Fibroblast of lung (primary cell): ENCODE data around the gene PCDHA1. TPM values are rescaled to one million over a fixed set of nuclear protein-coding genes. Genes with fewer than 3 reads are reported as not detected.

Experiments used
- DNase-seq, 2 donors: peaks; one replicate each; pipeline versions ENCODE4 v3.0.0 to v3.0.0-alpha.2; 2010; ENCODE audit warnings: low read depth in 2 of 2
- H2AFZ ChIP-seq: 2 replicates; pipeline ENCODE4 v1.5.1; 2012; ENCODE audit warnings: low read length, control low read depth, inconsistent platforms
- H3K27ac ChIP-seq: 2 replicates; pipeline ENCODE4 v1.5.1; 2011; ENCODE audit warnings: low read length, control low read depth; ENCODE audit not compliant: insufficient read depth
- H3K27me3 ChIP-seq: 2 replicates; pipeline ENCODE4 v1.5.1; 2011; ENCODE audit warnings: mild to moderate bottlenecking, low read length; ENCODE audit not compliant: control insufficient read depth, insufficient read depth
- H3K36me3 ChIP-seq: 2 replicates; pipeline ENCODE4 v1.5.1; 2011; ENCODE audit warnings: low read length; ENCODE audit not compliant: control insufficient read depth, insufficient read depth
- H3K4me1 ChIP-seq: 2 replicates; pipeline ENCODE4 v1.5.1; 2011; ENCODE audit warnings: low read length; ENCODE audit not compliant: control insufficient read depth, insufficient read depth; ENCODE audit errors: extremely low read depth
- H3K4me2 ChIP-seq: 2 replicates; pipeline ENCODE4 v1.5.1; 2011; ENCODE audit warnings: low read length, control low read depth; ENCODE audit not compliant: insufficient read depth; ENCODE audit errors: extremely low read depth
- H3K4me3 ChIP-seq, 4 experiments: fragments of 200-600 bp in 1 of 4; sonication (generic) in 1 of 4; replicated peaks in 1 of 4; 2 replicates each; pipeline ENCODE4 v1.5.1; 2011 to 2016; ENCODE audit warnings: low read length in 4 of 4, low read depth in 3 of 4, mild to moderate bottlenecking in 3 of 4, control low read depth in 2 of 4, inconsistent platforms in 1 of 4, mixed read lengths in 1 of 4; ENCODE audit not compliant: insufficient read depth in 1 of 4; ENCODE audit errors: control extremely low read depth in 1 of 4
- H3K79me2 ChIP-seq: 2 replicates; pipeline ENCODE4 v1.5.1; 2012; ENCODE audit warnings: mild to moderate bottlenecking, low read length, inconsistent platforms; ENCODE audit not compliant: control insufficient read depth, insufficient read depth
- H3K9ac ChIP-seq: 2 replicates; pipeline ENCODE4 v1.5.1; 2011; ENCODE audit warnings: mild to moderate bottlenecking, low read length, control low read depth; ENCODE audit not compliant: insufficient read depth
- H3K9me3 ChIP-seq: 2 replicates; pipeline ENCODE4 v1.5.1; 2012; ENCODE audit warnings: low read depth, low read length; ENCODE audit not compliant: control insufficient read depth, insufficient read depth
- H4K20me1 ChIP-seq: 2 replicates; pipeline ENCODE4 v1.5.1; 2011; ENCODE audit warnings: low read length; ENCODE audit not compliant: control insufficient read depth, insufficient read depth; ENCODE audit errors: extremely low read depth
- CTCF ChIP-seq, 2 donors: IDR thresholded peaks in 1 of 2; conservative IDR thresholded peaks in 1 of 2; 1 replicate in 1 of 2; 2 replicates in 1 of 2; pipeline ENCODE4 v1.5.1; 2011 to 2012; ENCODE audit warnings: low read length in 2 of 2, control low read depth in 1 of 2, inconsistent platforms in 1 of 2, low read depth in 1 of 2, mild to moderate bottlenecking in 1 of 2
- EZH2 ChIP-seq: IDR thresholded peaks from 2 replicates; pipeline ENCODE4 v1.5.1; 2012; ENCODE audit warnings: low read length, control low read depth, mild to moderate bottlenecking; ENCODE audit errors: missing control alignments
- polyA plus RNA-seq, 2 donors: library from polyadenylated mRNA; depleted of rRNA in 1 of 2; stranded (reverse) in 1 of 2; unstranded in 1 of 2; fragments of >200 nt; gene quantifications; 2 replicates each; pipeline ENCODE4 v1.2.1, GENCODE V29; 2011 to 2012; ENCODE audit warnings: missing spikeins in 1 of 2
- total RNA-seq: library from RNA; depleted of rRNA; stranded (reverse); fragments of >200 nt; gene quantifications from 2 replicates; pipeline ENCODE4 v1.2.1, GENCODE V29; 2014

The PCDHA1 gene
- total and polyA plus RNA-seq, 2 donors (not counting 1 experiment from before 2014, with no cell fraction given): under 0.01 to 0.12 TPM

GRCh38 chr5:141032626-141033025 lies 246.7 kb downstream of the PCDHA1 start:
- Histone ChIP-seq H3K36me3 (no peaks in the 10 kb centered on the region), H3K9me3 (no peaks in the 10 kb centered on the region), H2AFZ (no peak overlapping the region), H3K4me2 (no peak overlapping the region), H3K27ac (no peak overlapping the region), H3K9ac (no peak overlapping the region), H3K27me3 (no peaks in the 10 kb centered on the region), H3K4me1 (no peaks in the 10 kb centered on the region), H3K4me3 (no peak overlapping the region), H3K79me2 (no peaks in the 10 kb centered on the region), H4K20me1 (no peaks in the 10 kb centered on the region)
- no peak for TF ChIP-seq EZH2
- TF ChIP-seq CTCF (conservative IDR thresholded peaks at IDR 0.05 in 1 of 2, IDR thresholded peaks at IDR 0.05 in 1 of 2; ENCODE audit: low read depth in 1 of 2, low read length in 2 of 2): no peak
- no peak for DNase-seq

GRCh38 chr5:141039061-141039460 lies 253.1 kb downstream of the PCDHA1 start:
- Histone ChIP-seq H4K20me1 (no peaks in the 10 kb centered on the region), H3K4me1 (no peaks in the 10 kb centered on the region), H3K4me2 (no peak overlapping the region), H3K36me3 (no peaks in the 10 kb centered on the region), H3K27me3 (no peaks in the 10 kb centered on the region), H3K9ac (no peak overlapping the region), H3K27ac (no peak overlapping the region), H3K9me3 (no peaks in the 10 kb centered on the region), H2AFZ (no peak overlapping the region), H3K4me3 (no peak overlapping the region), H3K79me2 (no peaks in the 10 kb centered on the region)
- TF ChIP-seq EZH2 (no peak), CTCF (conservative IDR thresholded peaks at IDR 0.05 in 1 of 2, IDR thresholded peaks at IDR 0.05 in 1 of 2; ENCODE audit: low read depth in 1 of 2, low read length in 2 of 2) (no peak)
- no peak for DNase-seq

GRCh38 chr5:141039517-141039916 lies 253.6 kb downstream of the PCDHA1 start:
- no peak for DNase-seq
- Histone ChIP-seq H3K9me3 (no peaks in the 10 kb centered on the region), H2AFZ (no peak overlapping the region), H3K79me2 (no peaks in the 10 kb centered on the region), H3K4me2 (no peak overlapping the region), H3K9ac (no peak overlapping the region), H3K27me3 (no peaks in the 10 kb centered on the region), H3K4me3 (no peak overlapping the region), H4K20me1 (no peaks in the 10 kb centered on the region), H3K27ac (no peak overlapping the region), H3K36me3 (no peaks in the 10 kb centered on the region), H3K4me1 (no peaks in the 10 kb centered on the region)
- TF ChIP-seq EZH2: no peak
- TF ChIP-seq CTCF (conservative IDR thresholded peaks at IDR 0.05 in 1 of 2, IDR thresholded peaks at IDR 0.05 in 1 of 2; ENCODE audit: low read depth in 1 of 2, low read length in 2 of 2): no peak
